Heart left ventricle (tissue), 13 donors: Measurements from ENCODE around the gene FSD2.

ENCODE experiments used
- POLR2A ChIP-seq, 2 donors: fragments of 450-650 bp; IDR thresholded peaks; one replicate each; pipeline ENCODE4 v1.6.1; 2017; ENCODE audit warnings: antibody characterized with exemption in 2 of 2, mild to moderate bottlenecking in 2 of 2, moderate library complexity in 2 of 2
- TF ChIP-seq, protein P1 (sequence below), 12 donors: fragments of 200-600 bp; sonication (generic) in 4 of 12; IDR thresholded peaks; one replicate each; pipeline versions ENCODE4 v1.5.0 to v1.8.0; 2018 to 2022; ENCODE audit warnings: antibody characterized with exemption in 12 of 12, mild to moderate bottlenecking in 5 of 12
- donor health status: ischemic (EF 13 %, LVEDD 7.1; RV severe dilation, severe dysfunction).
- donor health status: DM: no; HTN: yes; CAD: no.
- donor health status: DM: no; HTN: no; CAD: no.
- donor health status: ischemic (EF 25% LVEDD 6.9; RV normal size, moderate dysfunction).
- donor health status: ischemic (EF 25% LVEDD 5.7; RV mildly dilated, moderate dysfunction).
- donor health status: ischemic (EF 35%, LVEDD 5.7; RV mildly dilated, moderate dysfunction).
- donor health status: nonischemic (EF 11% LVEDD 7.7; RV severe dilation, severe dysfunction).
- donor health status: DM: yes; HTN: yes; CAD: no.
- donor health status: PGD.
- donor health status: ischemic (EF 29% LVEDD 5.4; RV normal size, mild dysfunction).
- donor health status: nonischemic (EF 23%, LVEDD 6.1; RV moderate dilation, normal function).

DNA sequence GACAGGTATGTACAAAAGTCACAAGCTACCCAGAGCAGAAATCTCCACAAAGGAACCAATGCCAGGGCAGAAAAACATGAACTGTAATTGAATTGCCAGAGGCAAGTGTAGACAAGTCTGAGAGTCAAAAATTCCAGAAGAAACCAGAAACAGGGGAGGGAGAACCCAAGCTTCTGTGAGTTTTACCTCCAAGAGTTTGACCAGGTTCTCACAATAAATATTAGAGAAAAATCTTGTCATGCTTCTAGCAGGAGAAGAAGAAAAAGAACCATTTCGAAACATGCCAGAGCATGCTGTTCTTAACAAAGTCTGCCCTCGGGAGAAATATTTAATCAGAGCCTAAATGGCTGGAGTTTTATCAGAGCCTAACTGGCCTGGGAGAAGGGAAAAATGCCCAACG lies 63.7 kb downstream of the FSD2 start:
- TF ChIP-seq, protein P1, sequence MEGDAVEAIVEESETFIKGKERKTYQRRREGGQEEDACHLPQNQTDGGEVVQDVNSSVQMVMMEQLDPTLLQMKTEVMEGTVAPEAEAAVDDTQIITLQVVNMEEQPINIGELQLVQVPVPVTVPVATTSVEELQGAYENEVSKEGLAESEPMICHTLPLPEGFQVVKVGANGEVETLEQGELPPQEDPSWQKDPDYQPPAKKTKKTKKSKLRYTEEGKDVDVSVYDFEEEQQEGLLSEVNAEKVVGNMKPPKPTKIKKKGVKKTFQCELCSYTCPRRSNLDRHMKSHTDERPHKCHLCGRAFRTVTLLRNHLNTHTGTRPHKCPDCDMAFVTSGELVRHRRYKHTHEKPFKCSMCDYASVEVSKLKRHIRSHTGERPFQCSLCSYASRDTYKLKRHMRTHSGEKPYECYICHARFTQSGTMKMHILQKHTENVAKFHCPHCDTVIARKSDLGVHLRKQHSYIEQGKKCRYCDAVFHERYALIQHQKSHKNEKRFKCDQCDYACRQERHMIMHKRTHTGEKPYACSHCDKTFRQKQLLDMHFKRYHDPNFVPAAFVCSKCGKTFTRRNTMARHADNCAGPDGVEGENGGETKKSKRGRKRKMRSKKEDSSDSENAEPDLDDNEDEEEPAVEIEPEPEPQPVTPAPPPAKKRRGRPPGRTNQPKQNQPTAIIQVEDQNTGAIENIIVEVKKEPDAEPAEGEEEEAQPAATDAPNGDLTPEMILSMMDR (IDR thresholded peaks at IDR 0.05), result no peak
- TF ChIP-seq POLR2A (IDR thresholded peaks at IDR 0.05), result no peak
